BLaER1 (cell line): ENCODE data around the gene RFPL1.
"Not testable (repeated sequence)": the region's sequence is repeated elsewhere in the genome, so short reads cannot be mapped to it uniquely, and the experiment has no call there.

ENCODE experiments used
- H3K27ac ChIP-seq: shearing (Covaris generic); formaldehyde crosslinking; 2 replicates; pipeline ENCODE4 v1.8.1; 2022
- H3K27me3 ChIP-seq: shearing (Covaris generic); formaldehyde crosslinking; 2 replicates; pipeline ENCODE4 v1.8.1; 2022
- H3K36me3 ChIP-seq: shearing (Covaris generic); formaldehyde crosslinking; 2 replicates; pipeline ENCODE4 v1.8.1; 2022
- H3K4me1 ChIP-seq: shearing (Covaris generic); formaldehyde crosslinking; 2 replicates; pipeline ENCODE4 v1.8.1; 2022
- H3K4me2 ChIP-seq: shearing (Covaris generic); formaldehyde crosslinking; 2 replicates; pipeline ENCODE4 v1.8.1; 2022
- H3K4me3 ChIP-seq: shearing (Covaris generic); formaldehyde crosslinking; 2 replicates; pipeline ENCODE4 v1.8.1; 2022
- H3K9ac ChIP-seq: shearing (Covaris generic); formaldehyde crosslinking; 2 replicates; pipeline ENCODE4 v1.8.1; 2022
- H3K9me3 ChIP-seq: shearing (Covaris generic); formaldehyde crosslinking; 2 replicates; pipeline ENCODE4 v1.8.1; 2022
- H4K20me1 ChIP-seq: shearing (Covaris generic); formaldehyde crosslinking; 2 replicates; pipeline ENCODE4 v1.8.1; 2022
- Cebpa-rat ChIP-seq: shearing (Covaris generic); IDR thresholded peaks from 2 replicates; pipeline ENCODE4 v1.8.1; 2022

Gene RFPL1

GRCh38 chr22:29438283-29438682, at the start of gene RFPL1:
RFPL1 (plus strand) TSS chr22:29438583.
- H4K20me1 ChIP-seq, H3K4me3 ChIP-seq, H3K4me2 ChIP-seq, H3K36me3 ChIP-seq, H3K27ac ChIP-seq, H3K27me3 ChIP-seq, H3K9me3 ChIP-seq, H3K4me1 ChIP-seq, H3K9ac ChIP-seq: not testable (repeated sequence)

DNA sequence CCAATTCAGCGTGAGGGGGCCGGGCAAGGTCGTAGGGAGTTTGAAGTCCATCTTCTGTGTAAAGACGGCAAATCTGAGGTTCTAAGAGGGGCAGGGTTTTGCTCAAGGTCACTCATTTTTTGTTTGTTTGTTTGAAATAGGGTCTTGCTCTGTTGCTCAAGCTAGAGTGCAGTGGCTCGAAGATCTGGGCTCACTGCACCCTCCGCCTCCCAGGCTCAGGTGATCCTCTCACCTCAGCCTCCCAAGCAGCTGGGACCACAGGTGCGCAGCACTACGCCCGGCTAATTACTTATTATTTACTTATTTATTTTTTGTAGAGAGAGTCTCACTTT, 49.7 kb upstream of the RFPL1 start:
- Histone ChIP-seq H3K36me3 (peaks cover 11% of the 10 kb centered on the region; the same call in 1 of the 2 replicates), H3K4me3 (peak overlapping the region; percentile 80), H3K27ac (peak overlapping the region; percentile 76), H4K20me1 (peaks cover 35% of the 10 kb centered on the region), H3K4me1 (peaks cover 66% of the 10 kb centered on the region), H3K27me3 (no peaks in the 10 kb centered on the region), H3K9me3 (no peaks in the 10 kb centered on the region), H3K9ac (peak overlapping the region; percentile 82), H3K4me2 (peak overlapping the region; percentile 85)
- TF ChIP-seq Cebpa-rat, result no peak

GRCh38 chr22:29390270-29390669, 48.1 kb upstream of the RFPL1 start:
- Histone ChIP-seq H3K9ac (no peak overlapping the region), H3K36me3 (no peaks in the 10 kb centered on the region), H3K4me2 (no peak overlapping the region), H3K27ac (no peak overlapping the region), H3K4me3 (no peak overlapping the region), H3K4me1 (peaks cover 56% of the 10 kb centered on the region), H3K9me3 (no peaks in the 10 kb centered on the region), H3K27me3 (no peaks in the 10 kb centered on the region), H4K20me1 (peaks cover 19% of the 10 kb centered on the region)
- no peak for TF ChIP-seq Cebpa-rat

GRCh38 chr22:29391546-29391945, 46.8 kb upstream of the RFPL1 start:
- no peak overlapping the region for H3K4me2 ChIP-seq
- no peak for TF ChIP-seq Cebpa-rat

DNA sequence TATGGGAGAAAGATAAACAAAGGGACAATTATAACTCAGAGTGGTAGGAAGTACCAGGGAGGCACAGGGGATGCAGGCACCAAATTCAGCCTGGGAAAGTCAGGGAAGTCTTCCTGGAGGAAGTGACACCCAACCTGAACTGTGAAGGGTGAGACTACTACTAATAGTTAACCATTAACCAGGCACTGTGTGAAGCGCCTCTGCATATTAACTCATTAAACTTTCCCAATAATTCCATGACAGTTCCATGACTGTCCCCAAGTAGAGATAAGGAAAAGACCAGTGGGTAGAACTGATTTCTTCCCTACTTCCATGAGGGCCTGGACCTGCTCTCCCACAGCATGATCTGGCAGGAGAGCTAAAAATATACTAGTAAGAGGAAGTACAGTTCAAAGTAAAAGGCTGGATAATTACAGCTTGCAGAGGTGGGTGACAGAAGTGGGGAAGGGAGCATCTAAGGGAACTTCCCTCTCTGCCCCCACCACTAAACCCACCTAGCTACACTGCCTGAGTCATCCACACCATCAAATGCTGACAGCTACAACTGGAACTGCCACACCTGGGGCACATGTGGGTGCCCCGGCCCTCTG, 45.3 kb upstream of the RFPL1 start:
- H3K4me3 ChIP-seq, result no peak overlapping the region
- TF ChIP-seq Cebpa-rat, result no peak
- H3K4me2 ChIP-seq, result peak overlapping the region; percentile 56

More at GRCh38 chr22:29391546-29391945, 46.8 kb upstream of the RFPL1 start:
- H4K20me1 ChIP-seq, result peaks cover 8% of the 10 kb centered on the region
- no peaks in the 10 kb centered on the region for H3K27me3 ChIP-seq
- H3K4me3 ChIP-seq, result no peak overlapping the region
- H3K27ac ChIP-seq, result no peak overlapping the region
- H3K4me1 ChIP-seq, result peaks cover 44% of the 10 kb centered on the region
- no peaks in the 10 kb centered on the region for H3K36me3 ChIP-seq
- no peak overlapping the region for H3K9ac ChIP-seq
- no peaks in the 10 kb centered on the region for H3K9me3 ChIP-seq

DNA sequence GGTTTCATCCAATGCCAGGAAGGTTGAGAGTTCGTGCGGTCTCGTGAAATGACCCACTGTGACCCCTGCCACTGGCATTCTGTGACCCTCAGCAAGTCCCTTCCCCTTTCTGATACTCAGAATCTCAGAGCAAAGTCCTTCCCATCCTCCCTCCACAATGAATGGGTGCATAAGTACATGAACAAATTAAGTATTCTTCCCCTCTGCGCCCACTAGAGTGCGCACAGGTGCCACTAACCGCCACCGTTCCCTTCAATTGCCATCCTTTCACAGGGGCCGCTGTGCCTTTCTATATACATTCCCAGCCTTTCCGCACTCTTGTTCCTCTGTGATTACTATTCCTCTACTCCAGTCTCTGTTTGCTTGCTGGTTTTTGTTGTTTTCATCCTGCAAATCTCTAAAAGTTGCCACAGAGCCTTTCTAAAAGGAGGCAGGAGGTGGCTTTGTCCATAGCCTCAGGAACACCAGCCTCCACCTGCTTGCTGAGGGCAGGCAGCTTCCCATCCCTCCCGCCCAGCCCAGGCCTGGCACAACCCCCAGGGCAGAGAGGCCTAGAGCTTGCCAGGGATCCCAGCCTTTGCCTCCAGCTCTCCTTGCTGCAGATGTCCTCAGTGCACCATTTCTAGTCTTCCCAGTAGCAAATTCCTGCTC, 43.3 kb upstream of the RFPL1 start:
- Histone ChIP-seq H3K4me2 (no peak overlapping the region), H3K27ac (no peak overlapping the region), H3K4me3 (no peak overlapping the region), H3K9me3 (no peaks in the 10 kb centered on the region), H4K20me1 (no peaks in the 10 kb centered on the region), H3K9ac (no peak overlapping the region), H3K27me3 (no peaks in the 10 kb centered on the region), H3K36me3 (no peaks in the 10 kb centered on the region), H3K4me1 (peaks cover 17% of the 10 kb centered on the region)
- TF ChIP-seq Cebpa-rat, result no peak

More for the DNA sequence above, 45.3 kb upstream of the RFPL1 start:
- no peaks in the 10 kb centered on the region for H3K27me3 ChIP-seq
- H3K9ac ChIP-seq, result no peak overlapping the region
- no peaks in the 10 kb centered on the region for H3K36me3 ChIP-seq
- no peaks in the 10 kb centered on the region for H3K9me3 ChIP-seq
- peak overlapping the region; percentile 42 for H3K27ac ChIP-seq
- peaks cover 30% of the 10 kb centered on the region for H3K4me1 ChIP-seq
- H4K20me1 ChIP-seq, result no peaks in the 10 kb centered on the region

DNA sequence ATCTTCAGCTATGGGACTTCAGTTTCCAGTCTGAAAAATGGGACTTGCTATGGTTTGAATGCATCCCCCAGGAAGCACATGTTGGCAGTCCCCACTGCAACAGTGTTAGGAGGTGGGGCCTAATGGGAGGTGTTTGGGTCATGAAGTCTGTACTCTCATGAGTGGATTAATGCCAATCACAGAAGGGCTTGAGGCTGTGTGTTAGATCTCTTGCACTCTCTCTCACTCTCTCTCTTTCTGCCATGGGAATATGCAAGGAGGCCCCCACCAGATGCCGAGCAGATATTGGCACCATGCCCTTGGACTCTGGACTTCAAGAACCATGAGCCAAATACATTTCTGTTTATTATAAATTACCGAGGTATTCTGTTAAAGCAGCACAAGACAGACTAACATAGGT, 42.3 kb upstream of the RFPL1 start:
- no peak overlapping the region for H3K27ac ChIP-seq
- H3K9ac ChIP-seq, result no peak overlapping the region
- no peaks in the 10 kb centered on the region for H3K36me3 ChIP-seq
- H3K4me3 ChIP-seq, result no peak overlapping the region
- TF ChIP-seq Cebpa-rat, result no peak
- no peaks in the 10 kb centered on the region for H3K27me3 ChIP-seq
- H3K4me2 ChIP-seq, result no peak overlapping the region
- no peaks in the 10 kb centered on the region for H4K20me1 ChIP-seq
- no peaks in the 10 kb centered on the region for H3K9me3 ChIP-seq
- peaks cover 17% of the 10 kb centered on the region for H3K4me1 ChIP-seq

GRCh38 chr22:29397791-29398190, 40.6 kb upstream of the RFPL1 start:
- TF ChIP-seq Cebpa-rat, result no peak
- Histone ChIP-seq H3K4me1 (peaks cover 15% of the 10 kb centered on the region), H4K20me1 (no peaks in the 10 kb centered on the region), H3K27ac (no peak overlapping the region), H3K4me3 (no peak overlapping the region), H3K4me2 (no peak overlapping the region), H3K9me3 (no peaks in the 10 kb centered on the region), H3K36me3 (no peaks in the 10 kb centered on the region), H3K9ac (no peak overlapping the region), H3K27me3 (no peaks in the 10 kb centered on the region)

DNA sequence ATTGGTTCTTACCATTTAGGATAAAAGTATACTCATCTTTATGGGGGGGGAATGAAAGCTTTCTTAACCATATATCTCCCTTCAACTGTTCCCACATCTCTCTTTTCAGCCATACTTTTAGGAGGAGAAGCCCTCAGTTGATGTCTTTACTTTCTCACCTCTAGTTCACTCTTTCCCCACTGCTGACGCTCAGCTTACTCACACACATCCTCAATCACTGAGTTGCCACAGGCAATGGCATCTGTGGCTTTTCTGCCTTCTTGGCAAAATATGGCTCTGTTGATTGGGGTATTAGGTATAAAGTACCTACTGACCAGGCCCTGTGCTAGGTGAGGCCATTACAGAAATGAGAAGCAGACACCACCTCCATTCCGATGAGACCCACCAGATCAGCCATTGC, 37.8 kb upstream of the RFPL1 start:
- H4K20me1 ChIP-seq, result no peaks in the 10 kb centered on the region
- H3K4me1 ChIP-seq, result 0 out of 2 replicates have a peak, but pooled peaks cover 5% of the 10 kb centered on the region
- H3K27ac ChIP-seq, result no peak overlapping the region
- no peaks in the 10 kb centered on the region for H3K36me3 ChIP-seq
- no peak for TF ChIP-seq Cebpa-rat
- no peak overlapping the region for H3K9ac ChIP-seq
- H3K27me3 ChIP-seq, result no peaks in the 10 kb centered on the region
- H3K4me3 ChIP-seq, result no peak overlapping the region
- H3K9me3 ChIP-seq, result no peaks in the 10 kb centered on the region
- no peak overlapping the region for H3K4me2 ChIP-seq

DNA sequence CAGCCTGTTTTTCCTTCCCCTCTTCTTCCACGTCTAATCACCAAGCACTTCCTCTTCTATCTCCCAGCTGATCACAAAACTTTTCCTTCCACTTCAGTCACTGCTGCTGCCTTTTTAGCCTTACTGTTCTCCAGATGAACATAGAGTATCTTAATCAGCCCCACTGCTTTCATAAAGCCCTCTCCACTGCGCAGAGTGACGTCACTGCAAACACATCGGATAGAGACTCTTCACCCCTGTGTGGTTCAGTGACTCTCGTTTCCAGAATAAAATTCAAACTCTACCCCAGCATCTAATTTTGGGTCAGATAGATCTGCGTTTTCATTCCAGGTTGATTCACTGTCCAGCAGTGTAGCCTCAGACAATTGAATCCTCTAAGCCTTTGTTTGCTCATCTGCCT, 36.8 kb upstream of the RFPL1 start:
- H3K27me3 ChIP-seq, H4K20me1 ChIP-seq, H3K4me1 ChIP-seq, H3K27ac ChIP-seq, H3K4me2 ChIP-seq, H3K36me3 ChIP-seq, H3K4me3 ChIP-seq, H3K9me3 ChIP-seq, H3K9ac ChIP-seq: not testable (repeated sequence)

DNA sequence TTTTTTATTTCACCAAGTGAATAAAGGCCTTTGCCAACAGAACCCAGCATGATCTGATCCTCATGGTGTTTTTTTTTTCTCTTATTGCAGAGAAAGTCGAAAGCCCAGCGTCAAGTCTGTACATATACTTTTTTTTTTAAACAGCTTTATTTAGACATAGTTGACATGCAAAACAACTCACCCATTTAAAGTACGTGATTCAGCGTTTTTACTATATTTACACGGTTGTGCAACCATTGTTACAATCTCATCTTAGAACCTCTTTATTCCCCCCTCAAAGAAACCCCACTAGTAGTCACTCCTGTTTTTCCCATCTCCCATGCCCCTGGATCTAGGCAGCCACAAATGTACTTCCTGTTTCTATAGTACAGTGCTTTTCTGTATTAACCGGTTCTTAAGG, 29.4 kb upstream of the RFPL1 start:
- Histone ChIP-seq H3K4me1 (peaks cover 24% of the 10 kb centered on the region), H3K27ac (no peak overlapping the region), H3K4me3 (no peak overlapping the region), H3K4me2 (no peak overlapping the region), H3K9me3 (no peaks in the 10 kb centered on the region), H3K36me3 (no peaks in the 10 kb centered on the region), H3K9ac (no peak overlapping the region), H3K27me3 (no peaks in the 10 kb centered on the region), H4K20me1 (no peaks in the 10 kb centered on the region)
- no peak for TF ChIP-seq Cebpa-rat

- Histone ChIP-seq H3K4me1 (peaks cover 37% of the 10 kb centered on the region), H3K4me2 (peak overlapping the region; percentile 31)
- not testable (repeated sequence) for H4K20me1 ChIP-seq, H3K27me3 ChIP-seq, H3K27ac ChIP-seq, H3K9ac ChIP-seq, H3K36me3 ChIP-seq, H3K4me3 ChIP-seq, H3K9me3 ChIP-seq
Measured at GRCh38 chr22:29411569-29412211, 26.7 kb upstream of the RFPL1 start.

DNA sequence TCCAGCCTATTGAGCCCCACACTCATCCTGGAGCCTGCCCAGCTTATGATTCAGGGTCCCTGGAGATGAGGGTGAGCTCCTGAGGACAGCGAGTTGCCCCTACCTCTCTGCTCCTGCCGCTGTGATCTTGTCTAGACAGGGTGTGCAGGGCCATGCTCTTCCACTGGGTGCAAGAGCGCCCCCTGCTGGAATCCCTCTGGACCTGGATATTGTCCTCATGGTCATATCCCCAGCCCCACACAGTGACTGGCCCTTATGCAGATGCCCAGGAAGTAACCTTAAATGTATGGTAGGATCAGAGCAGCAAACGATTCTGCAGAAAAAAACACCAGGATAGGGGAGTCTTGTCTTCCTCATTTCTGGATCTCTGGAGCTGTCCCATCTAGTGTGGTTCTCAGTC, 25.6 kb upstream of the RFPL1 start:
- H3K9ac ChIP-seq, H3K27me3 ChIP-seq, H3K9me3 ChIP-seq, H3K36me3 ChIP-seq, H3K27ac ChIP-seq, H3K4me2 ChIP-seq, H3K4me3 ChIP-seq, H4K20me1 ChIP-seq: not testable (repeated sequence)
- peaks cover 37% of the 10 kb centered on the region for H3K4me1 ChIP-seq

DNA sequence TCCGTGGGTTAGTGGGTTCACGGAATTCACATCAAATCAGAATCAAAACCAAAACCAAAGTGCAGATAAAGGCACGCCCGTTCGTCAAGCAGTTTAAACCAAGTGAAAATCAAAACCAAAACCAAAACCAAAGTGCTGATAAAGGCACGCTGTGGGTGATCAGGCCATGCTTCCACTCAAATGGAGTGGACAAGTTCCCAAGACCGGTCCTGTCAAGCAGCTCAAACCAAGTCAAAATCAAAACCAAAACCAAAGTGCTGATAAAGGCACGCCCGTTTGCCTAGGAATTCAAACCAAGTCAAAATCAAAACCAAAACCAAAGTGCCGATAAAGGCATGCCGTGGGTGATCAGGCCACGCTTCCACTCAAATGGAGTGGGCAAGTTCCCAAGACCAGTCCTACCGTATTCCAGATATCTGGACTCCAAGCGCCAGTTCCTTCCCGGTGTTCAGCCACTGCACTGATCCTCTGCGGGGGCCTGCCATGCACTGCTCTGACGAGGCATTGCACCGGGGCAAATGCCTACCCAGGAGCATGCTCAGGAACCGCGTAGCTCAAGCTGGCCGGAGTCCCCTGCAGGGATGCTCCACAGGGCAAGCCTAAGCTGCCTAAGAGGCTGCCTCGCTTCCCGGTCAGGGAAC, 23.3 kb upstream of the RFPL1 start:
- Histone ChIP-seq H3K4me3 (peak overlapping the region; percentile 65), H3K27ac (peak overlapping the region; percentile 84), H3K4me2 (peak overlapping the region; percentile 87), H3K4me1 (peaks cover 44% of the 10 kb centered on the region), H3K9ac (peak overlapping the region; percentile 76)
- H4K20me1 ChIP-seq, H3K9me3 ChIP-seq, H3K27me3 ChIP-seq, H3K36me3 ChIP-seq: not testable (repeated sequence)
